ENCODE data around the gene GRIN1.

- no peak for TF ChIP-seq CTCF (conservative IDR thresholded peaks at IDR 0.05; ENCODE audit: low read depth, low read length)
- no peak for TF ChIP-seq EZH2 (IDR thresholded peaks at IDR 0.05; ENCODE audit: borderline replicate concordance, low read depth, low read length, poor library complexity, severe bottlenecking)
Observed at GRCh38 chr9:137150617-137151457, 11.9 kb downstream of the GRIN1 start.

Data from A673 (cell line).